ENCODE measurements around the gene GOLPH3L.
"Not testable (repeated sequence)": the region's sequence is repeated elsewhere in the genome, so short reads cannot be mapped to it uniquely, and the experiment has no call there.

Gene GOLPH3L

GRCh38 chr1:150696995-150697927 is at the start of gene GOLPH3L:
Gene GOLPH3L (minus strand): TSS chr1:150697154. CDS start chr1:150694838, 2,316 bp downstream.
- peak; percentile 81 for DNase-seq (ENCODE audit: low spot score)
- TF ChIP-seq, protein P1, sequence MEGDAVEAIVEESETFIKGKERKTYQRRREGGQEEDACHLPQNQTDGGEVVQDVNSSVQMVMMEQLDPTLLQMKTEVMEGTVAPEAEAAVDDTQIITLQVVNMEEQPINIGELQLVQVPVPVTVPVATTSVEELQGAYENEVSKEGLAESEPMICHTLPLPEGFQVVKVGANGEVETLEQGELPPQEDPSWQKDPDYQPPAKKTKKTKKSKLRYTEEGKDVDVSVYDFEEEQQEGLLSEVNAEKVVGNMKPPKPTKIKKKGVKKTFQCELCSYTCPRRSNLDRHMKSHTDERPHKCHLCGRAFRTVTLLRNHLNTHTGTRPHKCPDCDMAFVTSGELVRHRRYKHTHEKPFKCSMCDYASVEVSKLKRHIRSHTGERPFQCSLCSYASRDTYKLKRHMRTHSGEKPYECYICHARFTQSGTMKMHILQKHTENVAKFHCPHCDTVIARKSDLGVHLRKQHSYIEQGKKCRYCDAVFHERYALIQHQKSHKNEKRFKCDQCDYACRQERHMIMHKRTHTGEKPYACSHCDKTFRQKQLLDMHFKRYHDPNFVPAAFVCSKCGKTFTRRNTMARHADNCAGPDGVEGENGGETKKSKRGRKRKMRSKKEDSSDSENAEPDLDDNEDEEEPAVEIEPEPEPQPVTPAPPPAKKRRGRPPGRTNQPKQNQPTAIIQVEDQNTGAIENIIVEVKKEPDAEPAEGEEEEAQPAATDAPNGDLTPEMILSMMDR (IDR thresholded peaks at IDR 0.05; ENCODE audit: borderline replicate concordance, control extremely low read depth, extremely low read depth, insufficient read depth, missing control alignments) = no peak
- in situ Hi-C loops (cut with MboI; ENCODE audit: low sequenced_read_pairs, unreplicated experiment) = no loop called here

DNA sequence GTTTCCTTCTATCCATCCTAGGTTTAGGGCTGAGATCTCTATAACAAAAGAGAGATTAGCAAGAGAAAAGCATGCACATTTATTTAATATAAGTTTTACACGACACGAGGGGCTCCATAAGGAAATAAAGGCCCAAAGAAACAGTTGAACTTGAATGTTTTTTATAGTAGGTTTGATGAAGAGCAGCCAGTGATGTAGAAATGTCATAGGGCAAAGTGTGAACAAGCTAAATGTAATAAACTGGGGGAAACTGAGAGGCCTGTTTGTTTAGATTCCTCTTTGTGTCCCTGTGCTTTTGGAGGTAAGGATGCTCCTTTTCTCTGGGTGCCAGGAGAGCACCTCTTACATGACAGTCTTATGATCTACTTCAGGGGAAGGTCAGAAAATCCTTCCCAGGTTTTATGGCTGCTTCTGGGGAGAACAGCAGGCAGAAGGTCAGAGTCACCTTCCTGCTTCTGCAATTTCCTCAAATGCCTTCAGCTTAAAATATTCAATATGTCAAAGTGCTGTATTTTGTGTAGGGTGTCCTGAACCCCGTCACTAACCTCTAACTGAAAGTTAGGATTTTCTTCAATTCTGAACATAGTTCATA is 33.3 kb upstream of the GOLPH3L start:
- no peak for DNase-seq (ENCODE audit: low spot score)
- TF ChIP-seq, protein P1 (IDR thresholded peaks at IDR 0.05; ENCODE audit: borderline replicate concordance, control extremely low read depth, extremely low read depth, insufficient read depth, missing control alignments) = no peak
- in situ Hi-C loops (cut with MboI; ENCODE audit: low sequenced_read_pairs, unreplicated experiment) = no loop called here

- in situ Hi-C loops (cut with MboI; ENCODE audit: low sequenced_read_pairs, unreplicated experiment) = no loop called here
- DNase-seq (ENCODE audit: low spot score) = no peak
- TF ChIP-seq, protein P1 (IDR thresholded peaks at IDR 0.05; ENCODE audit: borderline replicate concordance, control extremely low read depth, extremely low read depth, insufficient read depth, missing control alignments) = no peak
Measured at GRCh38 chr1:150724336-150724735, 27.4 kb upstream of the GOLPH3L start.

GRCh38 chr1:150720703-150721102 is 23.7 kb upstream of the GOLPH3L start, which contains the start of gene HORMAD1:
Gene HORMAD1 (minus strand): TSS chr1:150720895. CDS start chr1:150719505, 1,390 bp downstream.
- DNase-seq (ENCODE audit: low spot score) = no peak
- TF ChIP-seq, protein P1 (IDR thresholded peaks at IDR 0.05; ENCODE audit: borderline replicate concordance, control extremely low read depth, extremely low read depth, insufficient read depth, missing control alignments) = no peak
- in situ Hi-C loops (cut with MboI; ENCODE audit: low sequenced_read_pairs, unreplicated experiment) = no loop called here

- in situ Hi-C loops (cut with MboI; ENCODE audit: low sequenced_read_pairs, unreplicated experiment) = no loop called here
- TF ChIP-seq, protein P1 (IDR thresholded peaks at IDR 0.05; ENCODE audit: borderline replicate concordance, control extremely low read depth, extremely low read depth, insufficient read depth, missing control alignments) = no peak
- DNase-seq (ENCODE audit: low spot score) = no peak
Measured at GRCh38 chr1:150720098-150720497, 23.1 kb upstream of the GOLPH3L start.

DNA sequence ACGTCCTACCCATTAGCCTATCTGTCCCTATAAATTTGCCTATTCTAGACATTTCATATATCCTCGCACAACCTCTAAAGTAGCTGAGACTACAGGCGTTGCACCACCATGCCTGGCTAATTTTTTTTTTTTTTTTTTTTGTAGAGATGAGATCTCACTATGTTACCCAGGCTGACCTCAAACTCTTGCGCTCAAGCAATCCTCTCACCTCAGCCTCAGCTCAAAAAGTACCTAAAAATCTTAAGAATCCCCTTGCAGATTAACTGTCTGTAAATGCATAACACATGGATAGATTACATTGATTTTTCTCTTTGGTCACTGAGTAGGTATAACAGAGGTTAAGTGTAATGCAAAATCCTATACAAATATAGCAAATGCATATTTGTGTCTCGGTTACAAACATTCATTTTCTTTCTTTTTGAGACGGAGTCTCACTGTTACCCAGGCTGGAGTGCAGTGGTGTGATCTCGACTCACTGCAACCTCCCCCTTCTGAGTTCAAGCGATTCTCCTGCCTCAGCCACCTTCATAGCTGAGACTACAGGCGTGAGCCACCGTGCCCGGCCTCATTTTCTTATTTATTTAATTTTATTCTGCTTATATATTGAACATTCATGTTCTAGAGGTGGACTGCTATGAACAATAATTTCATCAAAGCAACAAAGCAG is 21.4 kb upstream of the GOLPH3L start:
- DNase-seq (ENCODE audit: low spot score) = no peak
- TF ChIP-seq, protein P1 (IDR thresholded peaks at IDR 0.05; ENCODE audit: borderline replicate concordance, control extremely low read depth, extremely low read depth, insufficient read depth, missing control alignments) = no peak
- in situ Hi-C loops (cut with MboI; ENCODE audit: low sequenced_read_pairs, unreplicated experiment) = no loop called here

GRCh38 chr1:150709031-150709430 is 12.1 kb upstream of the GOLPH3L start:
- in situ Hi-C loops (cut with MboI; ENCODE audit: low sequenced_read_pairs, unreplicated experiment); DNase-seq (ENCODE audit: low spot score): not testable (repeated sequence)

Measured in GM13976 (cell line).